Peyer's patch (tissue), 4 donors: ENCODE data around the gene KIAA1755. TPM values are rescaled to one million over a fixed set of nuclear protein-coding genes. Genes with fewer than 3 reads are reported as not detected.

Source experiments
- DNase-seq, 3 donors: peaks; one replicate each; pipeline ENCODE4 v3.0.0-alpha.2; 2017 to 2019
- H3K27ac ChIP-seq, 4 donors: fragments of 200-600 bp; sonication (generic); one replicate each; pipeline ENCODE4 v1.5.1; 2016 to 2019
- H3K27me3 ChIP-seq, 2 donors: fragments of 200-600 bp; sonication (generic); one replicate each; pipeline ENCODE4 v1.5.1; 2019
- H3K36me3 ChIP-seq, 3 donors: fragments of 200-600 bp; sonication (generic); one replicate each; pipeline ENCODE4 v1.5.1; 2016 to 2019
- H3K4me1 ChIP-seq, 4 donors: fragments of 200-600 bp; sonication (generic); one replicate each; pipeline ENCODE4 v1.5.1; 2016 to 2019
- H3K4me3 ChIP-seq, 4 donors: fragments of 200-600 bp; sonication (generic); 1 replicate in 3 of 4; 2 replicates in 1 of 4; pipeline ENCODE4 v1.5.1; 2016 to 2019; ENCODE audit warnings: mild to moderate bottlenecking in 1 of 4
- H3K9me3 ChIP-seq, 4 donors: fragments of 200-600 bp; sonication (generic); one replicate each; pipeline ENCODE4 v1.5.1; 2016 to 2019; ENCODE audit warnings: mild to moderate bottlenecking in 1 of 4
- POLR2A ChIP-seq, 2 donors: fragments of 450-650 bp; IDR thresholded peaks; one replicate each; pipeline ENCODE4 v1.5.1; 2017; ENCODE audit warnings: antibody characterized with exemption in 2 of 2, mild to moderate bottlenecking in 2 of 2, moderate library complexity in 2 of 2
- total RNA-seq, 4 donors: library from RNA; depleted of rRNA; stranded (reverse); fragments of >200 nt; gene quantifications; one replicate each; pipeline ENCODE4 v1.1.0, GENCODE V29; 2016
- TF ChIP-seq, protein P1 (sequence below), 6 experiments: fragments of 450-650 bp in 4 of 6; fragments of 200-600 bp in 2 of 6; sonication (generic) in 1 of 6; IDR thresholded peaks; one replicate each; pipeline ENCODE4 v1.5.1; 2017 to 2019; ENCODE audit warnings: antibody characterized with exemption in 6 of 6, mild to moderate bottlenecking in 3 of 6, moderate library complexity in 1 of 6

The KIAA1755 gene
- total RNA-seq, 4 donors from 2014 or later, result 0.35 to 4.1 (median 2.0) TPM

DNA sequence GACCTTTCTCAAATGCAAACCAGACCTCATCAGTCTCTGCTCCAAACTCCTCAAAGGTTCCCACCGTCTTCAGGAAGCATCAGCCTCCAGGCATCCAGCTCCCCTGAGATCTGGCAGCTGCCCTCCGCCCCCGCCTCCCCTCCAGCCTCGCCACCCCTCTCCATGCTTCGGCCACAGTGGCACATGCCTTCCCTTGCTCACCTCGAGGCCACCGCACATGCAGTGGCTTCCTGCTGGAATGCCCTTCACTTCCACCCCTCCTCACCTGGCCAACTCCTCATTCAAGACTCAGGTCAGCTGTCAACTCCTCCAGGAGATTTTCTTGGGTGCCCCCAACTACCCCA lies 13.4 kb downstream of the KIAA1755 start:
- Histone ChIP-seq H3K27ac (peak overlapping the region in 1 of 4 donors; percentile 56), H3K36me3 (no peaks in the 10 kb centered on the region), H3K27me3 (no peaks in the 10 kb centered on the region), H3K9me3 (peaks cover 0 to 17% (median 6%) of the 10 kb centered on the region in 4 donors), H3K4me3 (no peak overlapping the region), H3K4me1 (no peaks in the 10 kb centered on the region)
- no peak for TF ChIP-seq POLR2A (IDR thresholded peaks at IDR 0.05)
- TF ChIP-seq, protein P1, sequence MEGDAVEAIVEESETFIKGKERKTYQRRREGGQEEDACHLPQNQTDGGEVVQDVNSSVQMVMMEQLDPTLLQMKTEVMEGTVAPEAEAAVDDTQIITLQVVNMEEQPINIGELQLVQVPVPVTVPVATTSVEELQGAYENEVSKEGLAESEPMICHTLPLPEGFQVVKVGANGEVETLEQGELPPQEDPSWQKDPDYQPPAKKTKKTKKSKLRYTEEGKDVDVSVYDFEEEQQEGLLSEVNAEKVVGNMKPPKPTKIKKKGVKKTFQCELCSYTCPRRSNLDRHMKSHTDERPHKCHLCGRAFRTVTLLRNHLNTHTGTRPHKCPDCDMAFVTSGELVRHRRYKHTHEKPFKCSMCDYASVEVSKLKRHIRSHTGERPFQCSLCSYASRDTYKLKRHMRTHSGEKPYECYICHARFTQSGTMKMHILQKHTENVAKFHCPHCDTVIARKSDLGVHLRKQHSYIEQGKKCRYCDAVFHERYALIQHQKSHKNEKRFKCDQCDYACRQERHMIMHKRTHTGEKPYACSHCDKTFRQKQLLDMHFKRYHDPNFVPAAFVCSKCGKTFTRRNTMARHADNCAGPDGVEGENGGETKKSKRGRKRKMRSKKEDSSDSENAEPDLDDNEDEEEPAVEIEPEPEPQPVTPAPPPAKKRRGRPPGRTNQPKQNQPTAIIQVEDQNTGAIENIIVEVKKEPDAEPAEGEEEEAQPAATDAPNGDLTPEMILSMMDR (IDR thresholded peaks at IDR 0.05), result no peak
- no peak for DNase-seq

DNA sequence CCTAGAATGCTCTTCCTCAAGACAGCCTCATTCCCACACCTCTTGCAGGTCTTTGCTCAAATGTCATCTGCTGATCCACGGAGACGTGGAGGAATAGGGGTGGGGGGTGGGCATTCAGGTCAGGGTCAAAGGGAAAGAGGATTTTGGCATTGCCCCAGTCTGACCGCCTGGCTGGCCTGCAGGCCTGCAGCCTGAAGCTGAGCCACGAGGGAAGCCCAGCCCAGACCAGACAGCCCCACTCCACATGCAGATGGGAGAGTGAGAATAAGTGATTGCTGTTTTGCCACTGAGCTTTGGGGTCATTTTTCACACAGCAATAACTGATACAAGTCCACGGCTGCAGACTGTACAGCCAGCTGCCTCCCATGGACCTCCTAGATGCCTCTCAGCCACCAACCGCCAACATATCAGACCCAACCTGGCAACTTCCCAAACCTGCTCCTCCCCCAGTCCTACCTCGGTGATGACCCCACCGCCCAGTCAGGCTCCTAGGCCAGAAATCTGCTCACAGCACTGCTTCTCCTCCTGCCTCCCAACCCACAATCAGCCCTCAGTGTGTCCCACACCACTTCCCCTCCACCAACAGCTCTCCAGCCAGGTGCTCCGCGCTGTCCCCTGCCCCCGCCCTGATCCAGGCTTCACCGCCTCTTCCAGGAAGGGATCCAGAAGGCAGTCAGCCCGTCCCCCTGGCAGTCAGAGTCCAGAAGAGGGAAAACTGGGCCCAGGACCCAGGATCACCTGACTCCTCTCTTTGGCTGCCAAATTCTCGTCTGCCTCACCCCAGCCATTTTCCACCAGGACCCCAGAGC lies 14.0 kb downstream of the KIAA1755 start:
- H3K36me3 ChIP-seq, result no peaks in the 10 kb centered on the region
- peak overlapping the region in 2 of 4 donors; percentile 25 to 56 for H3K27ac ChIP-seq
- DNase-seq, result no peak
- H3K9me3 ChIP-seq, result peaks cover 0 to 22% (median 9%) of the 10 kb centered on the region in 4 donors
- H3K4me1 ChIP-seq, result no peaks in the 10 kb centered on the region
- H3K27me3 ChIP-seq, result no peaks in the 10 kb centered on the region
- no peak for TF ChIP-seq POLR2A (IDR thresholded peaks at IDR 0.05)
- TF ChIP-seq, protein P1 (IDR thresholded peaks at IDR 0.05), result no peak
- no peak overlapping the region for H3K4me3 ChIP-seq

DNA sequence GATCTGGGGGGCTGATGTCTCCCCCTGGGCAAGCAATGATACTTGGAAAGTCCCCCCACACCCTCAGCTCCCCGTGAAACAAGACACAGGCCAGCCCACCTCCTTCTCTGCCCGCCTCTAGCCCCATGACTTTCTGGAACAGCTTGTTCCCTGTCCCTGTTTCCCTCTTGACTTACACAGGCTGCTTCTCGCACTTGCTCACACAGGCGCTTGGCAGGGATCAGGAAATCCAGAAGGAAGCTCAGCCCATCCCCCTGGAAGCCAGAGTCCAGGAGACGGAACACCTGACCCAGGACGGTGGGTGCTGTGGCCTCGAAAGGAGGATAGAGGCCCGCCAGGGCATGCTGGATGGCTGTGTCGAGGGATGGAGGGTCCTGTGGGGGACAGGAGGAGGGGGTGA lies 14.8 kb downstream of the KIAA1755 start:
- Histone ChIP-seq H3K27ac (peak overlapping the region in 3 of 4 donors; percentile 25 to 56 (median 32)), H3K9me3 (peaks cover 0 to 28% (median 9%) of the 10 kb centered on the region in 4 donors), H3K4me1 (no peaks in the 10 kb centered on the region), H3K27me3 (no peaks in the 10 kb centered on the region), H3K36me3 (no peaks in the 10 kb centered on the region), H3K4me3 (no peak overlapping the region)
- peak in 1 of 3 donors; percentile 18 for DNase-seq
- TF ChIP-seq, protein P1 (IDR thresholded peaks at IDR 0.05), result no peak
- TF ChIP-seq POLR2A (IDR thresholded peaks at IDR 0.05), result no peak

DNA sequence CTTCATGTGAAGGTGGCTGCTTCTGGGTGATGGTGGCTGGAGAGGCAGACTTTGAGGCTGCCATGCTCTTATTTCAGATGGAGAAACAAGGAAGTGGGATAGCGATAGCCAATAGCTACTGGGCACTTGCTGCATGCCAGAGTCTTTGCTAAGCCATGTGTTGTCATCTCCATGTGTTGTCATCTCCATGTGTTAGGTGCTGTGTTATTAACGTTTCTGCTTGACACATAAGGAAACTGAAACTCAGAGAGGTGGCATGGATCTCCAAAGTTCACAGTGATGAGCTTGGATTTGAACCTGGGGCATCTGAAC lies 16.9 kb downstream of the KIAA1755 start:
- TF ChIP-seq, protein P1 (IDR thresholded peaks at IDR 0.05), result no peak
- TF ChIP-seq POLR2A (IDR thresholded peaks at IDR 0.05), result no peak
- H3K4me1 ChIP-seq, result no peaks in the 10 kb centered on the region
- H3K4me3 ChIP-seq, result no peak overlapping the region
- H3K27ac ChIP-seq, result no peak overlapping the region
- no peaks in the 10 kb centered on the region for H3K27me3 ChIP-seq
- no peaks in the 10 kb centered on the region for H3K36me3 ChIP-seq
- peaks cover 0 to 33% (median 9%) of the 10 kb centered on the region in 4 donors for H3K9me3 ChIP-seq
- DNase-seq, result no peak

DNA sequence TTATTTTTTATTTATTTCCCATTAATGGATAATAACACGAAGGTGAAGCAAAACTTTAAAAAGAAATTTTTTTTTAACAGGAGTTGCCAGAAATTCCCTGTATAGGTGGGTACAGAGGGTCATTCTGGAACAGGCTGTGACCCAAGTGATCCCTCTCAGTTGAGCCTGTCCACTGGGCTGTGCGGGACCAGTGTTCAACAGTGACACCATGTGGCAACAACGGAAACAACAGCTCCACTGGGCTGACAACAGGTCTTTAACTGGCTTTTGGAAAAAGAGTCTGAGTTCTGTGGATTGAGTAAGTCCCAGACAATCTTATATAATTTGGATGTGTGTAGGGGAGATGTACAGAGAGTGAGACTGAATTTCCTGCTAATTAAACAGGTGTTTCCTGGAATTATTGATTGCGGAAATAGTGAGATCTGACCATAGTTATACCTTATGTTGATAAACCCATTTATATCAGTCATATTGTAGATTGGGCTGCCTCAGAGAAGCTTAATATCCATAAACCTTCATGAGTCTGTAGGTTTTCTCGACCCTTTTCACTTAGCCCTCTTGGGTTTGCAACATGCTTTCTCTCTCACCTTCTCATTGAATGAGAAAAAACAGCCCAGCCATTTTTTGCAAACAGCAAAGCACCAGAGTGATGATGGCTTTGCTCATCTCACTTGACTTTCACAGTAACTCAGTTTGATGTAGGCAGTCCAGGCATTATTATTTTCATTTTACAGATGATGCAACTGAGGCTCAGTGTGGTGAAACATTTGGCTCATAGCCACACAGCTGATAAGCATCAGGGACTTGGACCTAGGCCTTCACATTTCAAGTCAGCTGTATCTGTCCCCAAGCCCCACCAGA lies 17.5 kb downstream of the KIAA1755 start:
- Histone ChIP-seq H3K4me3 (no peak overlapping the region), H3K4me1 (no peaks in the 10 kb centered on the region), H3K36me3 (no peaks in the 10 kb centered on the region), H3K27ac (no peak overlapping the region), H3K27me3 (no peaks in the 10 kb centered on the region), H3K9me3 (peaks cover 0 to 33% (median 9%) of the 10 kb centered on the region in 4 donors)
- TF ChIP-seq, protein P1 (IDR thresholded peaks at IDR 0.05), result peak in 3 of 6 experiments; percentile 7 to 21 (median 19)
- TF ChIP-seq POLR2A (IDR thresholded peaks at IDR 0.05), result no peak
- no peak for DNase-seq
